HEK293T (cell line): Measurements from ENCODE around the gene ZNF429.

Experiments used
- ARNT ChIP-seq: fragments of 450-650 bp; IDR thresholded peaks from 2 replicates; pipeline ENCODE4 v1.6.1; 2017; ENCODE audit warnings: mild to moderate bottlenecking
- BHLHE40 ChIP-seq: fragments of 450-650 bp; IDR thresholded peaks from 2 replicates; pipeline ENCODE4 v1.6.1; 2016; ENCODE audit warnings: mild to moderate bottlenecking, moderate library complexity, borderline replicate concordance
- CTBP1 ChIP-seq: fragments of 450-650 bp; IDR thresholded peaks from 2 replicates; pipeline ENCODE4 v1.6.1; 2016; ENCODE audit warnings: borderline replicate concordance
- FOXA1 ChIP-seq: fragments of 450-650 bp; IDR thresholded peaks from 2 replicates; pipeline ENCODE4 v1.6.1; 2016; ENCODE audit warnings: mild to moderate bottlenecking
- FOXK2 ChIP-seq: fragments of 450-650 bp; IDR thresholded peaks from 2 replicates; pipeline ENCODE4 v1.6.1; 2016; ENCODE audit warnings: mild to moderate bottlenecking
- HDGF ChIP-seq: fragments of 450-650 bp; IDR thresholded peaks from 2 replicates; pipeline ENCODE4 v1.6.1; 2017; ENCODE audit warnings: antibody characterized with exemption, borderline replicate concordance
- NFRKB ChIP-seq: fragments of 450-650 bp; IDR thresholded peaks from 2 replicates; pipeline ENCODE4 v1.6.1; 2016; ENCODE audit warnings: mild to moderate bottlenecking, moderate library complexity
- PKNOX1 ChIP-seq: fragments of 450-650 bp; IDR thresholded peaks from 2 replicates; pipeline ENCODE4 v1.6.1; 2016
- SP1 ChIP-seq: fragments of 450-650 bp; IDR thresholded peaks from 2 replicates; pipeline ENCODE4 v1.6.1; 2017
- SUZ12 ChIP-seq: fragments of 450-650 bp; IDR thresholded peaks from 2 replicates; pipeline ENCODE4 v1.6.1; 2016; ENCODE audit warnings: mild to moderate bottlenecking
- TARDBP ChIP-seq: fragments of 450-650 bp; IDR thresholded peaks from 2 replicates; pipeline ENCODE4 v1.6.1; 2016

GRCh38 chr19:21593008-21593481, 87.6 kb downstream of the ZNF429 start:
- no peak for TF ChIP-seq SP1
- no peak for TF ChIP-seq ARNT
- TF ChIP-seq PKNOX1: no peak
- no peak for TF ChIP-seq NFRKB
- TF ChIP-seq SUZ12: no peak
- no peak for TF ChIP-seq CTBP1
- TF ChIP-seq FOXK2: no peak
- TF ChIP-seq TARDBP: no peak
- no peak for TF ChIP-seq FOXA1
- TF ChIP-seq BHLHE40: no peak
- no peak for TF ChIP-seq HDGF
